Peyer's patch (tissue), 4 donors: ENCODE results near the gene CELF1.

Experiments
- CTCF ChIP-seq, 6 experiments: fragments of 450-650 bp in 4 of 6; fragments of 200-600 bp in 2 of 6; sonication (generic) in 1 of 6; IDR thresholded peaks; one replicate each; pipeline ENCODE4 v1.5.1; 2017 to 2019; ENCODE audit warnings: antibody characterized with exemption in 6 of 6, mild to moderate bottlenecking in 3 of 6, moderate library complexity in 1 of 6
- POLR2A ChIP-seq, 2 donors: fragments of 450-650 bp; IDR thresholded peaks; one replicate each; pipeline ENCODE4 v1.5.1; 2017; ENCODE audit warnings: antibody characterized with exemption in 2 of 2, mild to moderate bottlenecking in 2 of 2, moderate library complexity in 2 of 2

- no peak for TF ChIP-seq POLR2A (IDR thresholded peaks at IDR 0.05)
- no peak for TF ChIP-seq CTCF (IDR thresholded peaks at IDR 0.05)
These were observed 51.8 kb downstream of the CELF1 start for GRCh38 chr11:47501101-47501500.
